Caco-2 (cell line): ENCODE data around the gene DPF3. TPM values are rescaled to one million over a fixed set of nuclear protein-coding genes. Genes with fewer than 3 reads are reported as not detected.

Experiments used
- BruUV-seq: library from RNA; stranded (reverse); fragments of 400-500 nt; replicated peaks from 2 replicates; lab custom pipeline; 2021; lab: Mats Ljungman, UMichigan
- CTCF ChIA-PET: fragments of 300-600 bp; sonication (Branson Sonifier 250); formaldehyde crosslinking; loops from one replicate; lab custom pipeline; 2022; ENCODE audit warnings: antibody characterized with exemption; lab: Charles Lee
- POLR2A ChIA-PET: fragments of 300-600 bp; sonication (Branson Sonifier 250); formaldehyde crosslinking; loops from one replicate; lab custom pipeline; 2022; ENCODE audit warnings: antibody characterized with exemption; lab: Charles Lee
- DNase-seq, 2 experiments: peaks; one replicate each; pipeline versions ENCODE4 v3.0.0 to v3.0.0-alpha.2; 2020 to 2022
- H3K27me3 ChIP-seq: replicated peaks from 2 replicates; pipeline ENCODE4 v1.6.0; 2011; ENCODE audit warnings: low read length; ENCODE audit not compliant: control insufficient read depth, insufficient read depth
- H3K36me3 ChIP-seq: 2 replicates; pipeline ENCODE4 v1.5.1; 2011; ENCODE audit warnings: low read length; ENCODE audit not compliant: control insufficient read depth, insufficient read depth
- H3K4me1 ChIP-seq: fragments of 250-450 bp; sonication (Bioruptor Pico); 2 replicates; pipeline ENCODE4 v1.5.1; 2020; ENCODE audit warnings: mild to moderate bottlenecking
- H3K4me3 ChIP-seq: 2 replicates; pipeline ENCODE4 v1.5.1; 2011; ENCODE audit warnings: low read depth, mild to moderate bottlenecking, control low read depth, low read length
- H3K9me3 ChIP-seq: fragments of 250-450 bp; sonication (Bioruptor Pico); 2 replicates; pipeline ENCODE4 v1.5.1; 2020; ENCODE audit warnings: mild to moderate bottlenecking, moderate library complexity
- H3K27ac Mint-ChIP-seq: one replicate; pipeline ENCODE4 v1.8.0; 2022; ENCODE audit warnings: mixed read lengths; ENCODE audit not compliant: unreplicated experiment
- H3K27me3 Mint-ChIP-seq: one replicate; pipeline ENCODE4 v1.8.0; 2022; ENCODE audit warnings: mixed read lengths; ENCODE audit not compliant: insufficient read depth, unreplicated experiment
- H3K36me3 Mint-ChIP-seq: one replicate; pipeline ENCODE4 v1.8.0; 2022; ENCODE audit warnings: mild to moderate bottlenecking, mixed read lengths; ENCODE audit not compliant: insufficient read depth, unreplicated experiment
- H3K4me1 Mint-ChIP-seq: one replicate; pipeline ENCODE4 v1.8.0; 2022; ENCODE audit warnings: low read depth, mixed read lengths; ENCODE audit not compliant: unreplicated experiment
- H3K4me3 Mint-ChIP-seq: one replicate; pipeline ENCODE4 v1.8.0; 2022; ENCODE audit warnings: mild to moderate bottlenecking, moderate library complexity, mixed read lengths; ENCODE audit not compliant: unreplicated experiment
- H3K9me3 Mint-ChIP-seq: one replicate; pipeline ENCODE4 v1.8.0; 2022; ENCODE audit warnings: mixed read lengths; ENCODE audit not compliant: unreplicated experiment
- CTCF ChIP-seq, 2 experiments: fragments of 200-600 bp in 1 of 2; IDR thresholded peaks; 1 replicate in 1 of 2; 2 replicates in 1 of 2; pipeline versions ENCODE4 v1.5.1 to v1.8.0; 2011 to 2022; ENCODE audit warnings: antibody characterized with exemption in 1 of 2, control low read depth in 1 of 2, inconsistent platforms in 1 of 2, low read depth in 1 of 2, low read length in 1 of 2, mild to moderate bottlenecking in 1 of 2, moderate library complexity in 1 of 2; ENCODE audit not compliant: insufficient read depth in 1 of 2, severe bottlenecking in 1 of 2, unreplicated experiment in 1 of 2
- intact Hi-C: fragments of 100-400 bp; cut with micrococcal nuclease; formaldehyde crosslinking; loops from one replicate; pipeline ENCODE4 v1.10.0; 2022; ENCODE audit not compliant: unreplicated experiment
- total RNA-seq: library from RNA; stranded (reverse); gene quantifications from 2 replicates; pipeline ENCODE4 v1.2.3, GENCODE V29; 2022

The DPF3 gene
- total RNA-seq, 1 experiment from 2014 or later: not detected

DNA sequence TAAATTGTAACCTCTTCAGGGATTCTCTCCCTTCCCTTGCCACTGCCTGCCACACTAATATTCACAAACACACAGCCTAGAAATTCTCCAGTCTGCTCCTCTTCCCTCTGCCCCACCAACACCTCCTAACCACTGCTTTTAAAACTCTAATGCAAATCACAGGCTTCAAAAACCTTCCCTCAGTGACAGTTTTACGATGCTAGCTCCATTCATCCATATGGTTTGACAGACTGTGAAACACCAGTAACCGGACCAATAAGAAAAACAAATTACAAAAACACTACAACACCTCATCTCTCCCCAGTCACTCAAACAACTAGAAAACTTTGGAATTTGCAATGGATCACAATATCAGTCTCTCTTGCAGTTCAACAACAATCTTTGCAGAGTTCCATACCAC is 5.7 kb downstream of the DPF3 start:
- no peak for TF ChIP-seq CTCF (IDR thresholded peaks at IDR 0.05; ENCODE audit: insufficient read depth in 1 of 2, low read depth in 1 of 2, low read length in 1 of 2, severe bottlenecking in 1 of 2, unreplicated experiment in 1 of 2)
- intact Hi-C loops: no loop called here
- no peak for DNase-seq
- no peak overlapping the region for H3K4me3 Mint-ChIP-seq
- no peaks in the 10 kb centered on the region for H3K9me3 Mint-ChIP-seq
- Histone ChIP-seq H3K4me3 (no peak overlapping the region), H3K4me1 (peaks cover 9% of the 10 kb centered on the region; the same call in 1 of the 2 replicates), H3K27me3 (peaks cover 8% of the 10 kb centered on the region), H3K9me3 (no peaks in the 10 kb centered on the region), H3K36me3 (no peaks in the 10 kb centered on the region)
- no peak overlapping the region for H3K27ac Mint-ChIP-seq
- POLR2A ChIA-PET: no interaction called here
- peaks cover 24% of the 10 kb centered on the region for H3K27me3 Mint-ChIP-seq
- BruUV-seq: no TSS peak
- no peaks in the 10 kb centered on the region for H3K36me3 Mint-ChIP-seq
- CTCF ChIA-PET: interaction anchor here (1.1 kb wide), 1 partner anchor 17 kb away, joined by 3 read pairs; no protein-coding TSS in a partner anchor
- no peaks in the 10 kb centered on the region for H3K4me1 Mint-ChIP-seq

DNA sequence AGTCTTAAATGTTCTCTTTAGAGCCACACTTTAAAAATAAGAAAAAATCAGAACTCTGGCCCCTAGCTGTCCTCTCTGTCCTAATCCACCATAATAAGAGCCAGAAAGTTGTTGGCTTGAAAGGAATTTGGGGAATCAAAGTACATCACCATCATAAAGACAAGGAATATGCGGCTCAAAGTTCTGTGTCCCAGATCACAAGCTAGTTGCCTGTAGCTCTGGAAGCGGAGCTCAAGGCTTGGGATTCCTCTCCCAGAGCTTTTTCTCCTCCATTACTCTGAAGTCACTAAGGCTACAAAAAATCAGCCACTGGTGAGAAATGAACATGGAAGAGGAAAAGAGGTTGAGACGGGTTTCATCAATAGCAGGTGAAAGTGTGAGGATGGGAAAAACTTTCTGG is 6.4 kb downstream of the DPF3 start:
- H3K9me3 Mint-ChIP-seq: no peaks in the 10 kb centered on the region
- H3K36me3 Mint-ChIP-seq: no peaks in the 10 kb centered on the region
- Histone ChIP-seq H3K27me3 (peaks cover 7% of the 10 kb centered on the region), H3K9me3 (no peaks in the 10 kb centered on the region), H3K4me3 (no peak overlapping the region), H3K36me3 (no peaks in the 10 kb centered on the region), H3K4me1 (peaks cover 6% of the 10 kb centered on the region; the same call in 1 of the 2 replicates)
- intact Hi-C loops: no loop called here
- DNase-seq: no peak
- ChIA-PET POLR2A (no interaction called here), CTCF (interaction anchor here (1.1 kb wide), 1 partner anchor 18 kb away, joined by 3 read pairs; no protein-coding TSS in a partner anchor)
- H3K4me3 Mint-ChIP-seq: no peak overlapping the region
- BruUV-seq: no TSS peak
- no peak overlapping the region for H3K27ac Mint-ChIP-seq
- no peak for TF ChIP-seq CTCF (IDR thresholded peaks at IDR 0.05; ENCODE audit: insufficient read depth in 1 of 2, low read depth in 1 of 2, low read length in 1 of 2, severe bottlenecking in 1 of 2, unreplicated experiment in 1 of 2)
- H3K4me1 Mint-ChIP-seq: no peaks in the 10 kb centered on the region
- H3K27me3 Mint-ChIP-seq: peaks cover 25% of the 10 kb centered on the region

GRCh38 chr14:72884386-72884785 is 9.5 kb downstream of the DPF3 start:
- Mint-ChIP-seq H3K27me3 (peaks cover 29% of the 10 kb centered on the region), H3K36me3 (no peaks in the 10 kb centered on the region), H3K9me3 (no peaks in the 10 kb centered on the region), H3K4me3 (no peak overlapping the region), H3K27ac (no peak overlapping the region), H3K4me1 (no peaks in the 10 kb centered on the region)
- no peak for TF ChIP-seq CTCF (IDR thresholded peaks at IDR 0.05; ENCODE audit: insufficient read depth in 1 of 2, low read depth in 1 of 2, low read length in 1 of 2, severe bottlenecking in 1 of 2, unreplicated experiment in 1 of 2)
- Histone ChIP-seq H3K4me3 (no peak overlapping the region), H3K4me1 (no peaks in the 10 kb centered on the region), H3K36me3 (no peaks in the 10 kb centered on the region), H3K9me3 (no peaks in the 10 kb centered on the region), H3K27me3 (no peaks in the 10 kb centered on the region; the same call in none of the 2 replicates)
- POLR2A ChIA-PET: no interaction called here
- intact Hi-C loops: no loop called here
- CTCF ChIA-PET: no interaction called here
- BruUV-seq: no TSS peak
- DNase-seq: no peak
